Measurements from ENCODE around the gene YIF1B. TPM values are rescaled to one million over a fixed set of nuclear protein-coding genes. Genes with fewer than 3 reads are reported as not detected.
A peak's percentile ranks its signal among the peaks of the same experiment; 100 is the strongest.

The YIF1B gene
- total and polyA plus RNA-seq, 3 donors from 2014 or later: 52.1 to 63.7 (median 63.5) TPM

DNA sequence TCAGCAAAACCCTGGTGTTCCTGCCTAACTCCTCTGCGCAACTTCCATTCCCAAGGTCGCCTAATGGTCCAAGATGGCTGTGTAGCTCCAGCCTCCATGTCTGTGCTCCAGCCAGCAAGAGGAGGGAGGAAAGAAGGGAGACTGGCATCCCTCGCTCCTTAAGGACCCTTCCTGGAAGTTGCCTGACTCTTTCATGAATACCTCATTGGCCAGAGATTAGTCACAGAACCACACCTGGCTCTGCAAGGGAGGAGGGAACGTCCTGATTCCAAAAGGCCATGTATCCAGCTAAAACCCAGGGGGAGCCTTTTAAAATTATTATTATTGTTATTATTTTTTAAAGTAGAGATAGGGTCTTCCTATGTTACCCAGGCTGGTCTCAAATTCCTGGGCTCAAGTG lies 8.7 kb upstream of the YIF1B start:
- TF ChIP-seq POLR2A (IDR thresholded peaks at IDR 0.05): no peak
- TF ChIP-seq, protein P1, sequence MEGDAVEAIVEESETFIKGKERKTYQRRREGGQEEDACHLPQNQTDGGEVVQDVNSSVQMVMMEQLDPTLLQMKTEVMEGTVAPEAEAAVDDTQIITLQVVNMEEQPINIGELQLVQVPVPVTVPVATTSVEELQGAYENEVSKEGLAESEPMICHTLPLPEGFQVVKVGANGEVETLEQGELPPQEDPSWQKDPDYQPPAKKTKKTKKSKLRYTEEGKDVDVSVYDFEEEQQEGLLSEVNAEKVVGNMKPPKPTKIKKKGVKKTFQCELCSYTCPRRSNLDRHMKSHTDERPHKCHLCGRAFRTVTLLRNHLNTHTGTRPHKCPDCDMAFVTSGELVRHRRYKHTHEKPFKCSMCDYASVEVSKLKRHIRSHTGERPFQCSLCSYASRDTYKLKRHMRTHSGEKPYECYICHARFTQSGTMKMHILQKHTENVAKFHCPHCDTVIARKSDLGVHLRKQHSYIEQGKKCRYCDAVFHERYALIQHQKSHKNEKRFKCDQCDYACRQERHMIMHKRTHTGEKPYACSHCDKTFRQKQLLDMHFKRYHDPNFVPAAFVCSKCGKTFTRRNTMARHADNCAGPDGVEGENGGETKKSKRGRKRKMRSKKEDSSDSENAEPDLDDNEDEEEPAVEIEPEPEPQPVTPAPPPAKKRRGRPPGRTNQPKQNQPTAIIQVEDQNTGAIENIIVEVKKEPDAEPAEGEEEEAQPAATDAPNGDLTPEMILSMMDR (IDR thresholded peaks at IDR 0.05): no peak
- no peak for DNase-seq
- 92 to 98% methylated on average over 4 of the region's 4 CpGs for WGBS, 2 donors
- Histone ChIP-seq H3K4me1 (peaks cover 24% of the 10 kb centered on the region), H3K27ac (no peak overlapping the region), H3K9me3 (no peaks in the 10 kb centered on the region), H3K36me3 (ENCODE audit: low read depth, missing control alignments) (no peaks in the 10 kb centered on the region), H3K27me3 (no peaks in the 10 kb centered on the region), H3K4me3 (no peak overlapping the region)
- intact Hi-C loops (cut with DNase I; ENCODE audit: low total_unique reads): no loop called here

DNA sequence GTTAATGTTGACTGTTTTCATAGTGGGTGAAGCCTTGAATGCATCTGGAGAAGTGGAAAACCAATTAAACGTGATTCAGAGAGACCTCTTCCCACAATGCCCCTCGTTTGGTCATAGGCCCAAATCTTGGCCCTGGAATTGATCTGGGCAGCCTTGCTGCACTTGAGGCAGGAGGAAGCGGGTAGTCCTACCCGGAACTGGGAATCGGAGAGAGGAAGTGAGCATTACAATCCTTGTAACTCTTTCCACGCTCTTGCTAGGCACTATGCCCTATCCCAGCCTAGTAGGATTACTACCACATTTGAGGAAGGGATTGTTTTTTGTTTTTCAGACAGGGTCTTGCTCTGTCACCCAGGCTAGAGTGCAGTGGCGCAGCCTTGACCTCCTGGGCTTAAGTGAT lies 7.5 kb upstream of the YIF1B start:
- TF ChIP-seq POLR2A (IDR thresholded peaks at IDR 0.05): no peak
- TF ChIP-seq, protein P1 (IDR thresholded peaks at IDR 0.05): no peak
- 66 to 77% methylated on average over 7 of the region's 7 CpGs for WGBS, 2 donors
- Histone ChIP-seq H3K27me3 (no peaks in the 10 kb centered on the region), H3K4me3 (no peak overlapping the region), H3K9me3 (no peaks in the 10 kb centered on the region), H3K4me1 (peaks cover 24% of the 10 kb centered on the region), H3K36me3 (ENCODE audit: low read depth, missing control alignments) (no peaks in the 10 kb centered on the region), H3K27ac (no peak overlapping the region)
- DNase-seq: no peak
- intact Hi-C loops (cut with DNase I; ENCODE audit: low total_unique reads): no loop called here

DNA sequence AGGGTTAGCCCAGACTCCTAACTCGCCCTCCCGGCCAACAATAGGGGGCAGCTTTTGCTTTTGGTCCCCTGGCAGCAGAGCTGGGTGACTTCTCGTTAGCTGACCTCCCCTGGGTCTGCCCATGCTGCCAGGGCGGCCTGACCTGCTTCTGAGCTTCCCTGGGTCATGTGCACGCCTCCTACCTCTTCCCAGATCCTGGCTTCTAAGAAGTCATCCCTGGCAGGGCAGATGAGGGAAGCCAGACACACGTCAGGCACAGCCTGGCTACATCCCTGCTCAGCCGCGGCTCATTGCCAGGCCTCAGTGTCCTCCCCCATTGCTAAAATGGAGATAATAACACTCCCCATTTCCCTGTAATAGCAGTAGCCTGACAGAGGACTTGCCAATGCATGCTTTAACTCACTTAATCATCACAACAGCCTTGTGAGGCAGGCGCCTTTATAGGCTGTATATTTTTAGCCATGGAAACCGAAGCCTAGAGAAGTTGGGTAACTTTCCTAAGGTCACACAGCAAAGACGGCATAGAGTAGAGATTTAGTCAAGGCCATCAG lies 6.0 kb upstream of the YIF1B start:
- intact Hi-C loops (cut with DNase I; ENCODE audit: low total_unique reads): no loop called here
- no peak for TF ChIP-seq POLR2A (IDR thresholded peaks at IDR 0.05)
- TF ChIP-seq, protein P1 (IDR thresholded peaks at IDR 0.05): no peak
- DNase-seq: peak; percentile 84
- Histone ChIP-seq H3K4me1 (peaks cover 24% of the 10 kb centered on the region), H3K27me3 (no peaks in the 10 kb centered on the region), H3K4me3 (no peak overlapping the region), H3K9me3 (no peaks in the 10 kb centered on the region), H3K36me3 (ENCODE audit: low read depth, missing control alignments) (no peaks in the 10 kb centered on the region), H3K27ac (peak overlapping the region in 1 of 2 donors; percentile 77)
- 29 to 43% methylated on average over 9 to 11 of the region's 11 CpGs for WGBS, 2 donors

DNA sequence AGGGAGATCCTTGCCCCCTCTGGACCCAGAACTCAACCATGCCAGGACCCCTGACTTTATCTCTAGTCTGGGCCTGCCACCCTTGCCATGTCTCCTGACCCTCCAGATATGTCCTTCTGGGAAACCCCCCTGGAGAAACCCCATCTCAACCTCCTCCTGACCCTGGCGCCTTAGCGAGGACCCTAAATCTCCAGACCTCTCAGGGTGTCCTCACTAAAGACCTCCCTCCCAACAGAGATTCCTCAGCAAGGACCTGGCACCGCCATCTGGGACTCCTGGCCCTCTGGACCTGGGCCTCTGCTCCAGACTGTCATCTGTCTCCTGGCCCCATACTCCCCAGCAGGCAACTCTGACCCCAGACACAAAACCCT lies 5.2 kb upstream of the YIF1B start:
- H3K4me3 ChIP-seq: no peak overlapping the region
- DNase-seq: no peak
- intact Hi-C loops (cut with DNase I; ENCODE audit: low total_unique reads): no loop called here
- H3K27ac ChIP-seq: peak overlapping the region; percentile 10 to 77
- 80 to 86% methylated on average over 2 to 3 of the region's 3 CpGs for whole genome bisulfite sequencing, 2 donors
- peaks cover 24% of the 10 kb centered on the region for H3K4me1 ChIP-seq
- no peaks in the 10 kb centered on the region for H3K9me3 ChIP-seq
- no peaks in the 10 kb centered on the region for H3K36me3 ChIP-seq (ENCODE audit: low read depth, missing control alignments)
- no peaks in the 10 kb centered on the region for H3K27me3 ChIP-seq
- no peak for TF ChIP-seq POLR2A (IDR thresholded peaks at IDR 0.05)
- TF ChIP-seq, protein P1 (IDR thresholded peaks at IDR 0.05): no peak

Data from testis (tissue), 3 donors.